HepG2 (cell line): Measurements from ENCODE around the gene INHBC. TPM values are rescaled to one million over a fixed set of nuclear protein-coding genes. Genes with fewer than 3 reads are reported as not detected.

Source experiments
- AKAP8 ChIP-seq: sonication (generic); formaldehyde crosslinking; IDR thresholded peaks from 2 replicates; pipeline ENCODE4 v1.5.1; 2020; ENCODE audit warnings: mild to moderate bottlenecking, missing genetic modification reagents
- CBFB ChIP-seq: sonication (generic); formaldehyde crosslinking; IDR thresholded peaks from 2 replicates; pipeline ENCODE4 v1.4.0; 2020; ENCODE audit warnings: missing genetic modification reagents
- FOXA3 ChIP-seq: IDR thresholded peaks from 2 replicates; pipeline ENCODE4 v1.6.1; 2016; ENCODE audit warnings: missing genetic modification reagents, missing compliant biosample characterization
- HNRNPL ChIP-seq: fragments of 200-400 bp; formaldehyde crosslinking; IDR thresholded peaks from 2 replicates; pipeline ENCODE4 v1.6.1; 2017; ENCODE audit warnings: mild to moderate bottlenecking, low read depth, low read length
- HOXA7 ChIP-seq: sonication (generic); formaldehyde crosslinking; IDR thresholded peaks from 2 replicates; pipeline ENCODE4 v1.8.1; 2022; ENCODE audit warnings: mild to moderate bottlenecking, missing genetic modification reagents, moderate library complexity
- KLF9 ChIP-seq: IDR thresholded peaks from 2 replicates; pipeline ENCODE4 v1.6.1; 2016; ENCODE audit warnings: low read depth
- MED8 ChIP-seq: sonication (generic); formaldehyde crosslinking; IDR thresholded peaks from 2 replicates; pipeline ENCODE4 v1.8.1; 2023; ENCODE audit warnings: mild to moderate bottlenecking, missing genetic modification reagents; ENCODE audit not compliant: insufficient replicate concordance
- NFKB2 ChIP-seq: sonication (generic); formaldehyde crosslinking; IDR thresholded peaks from 2 replicates; pipeline ENCODE4 v1.4.0; 2020; ENCODE audit warnings: missing genetic modification reagents, borderline replicate concordance
- POGZ ChIP-seq: sonication (generic); formaldehyde crosslinking; IDR thresholded peaks from 2 replicates; pipeline ENCODE4 v1.4.0; 2020; ENCODE audit warnings: mild to moderate bottlenecking, missing genetic modification reagents
- RFXANK ChIP-seq: IDR thresholded peaks from 2 replicates; pipeline ENCODE4 v1.6.1; 2016
- SCMH1 ChIP-seq: sonication (generic); formaldehyde crosslinking; IDR thresholded peaks from 2 replicates; pipeline ENCODE4 v1.9.0; 2021; ENCODE audit warnings: missing genetic modification reagents, mild to moderate bottlenecking, borderline replicate concordance
- TBX2 ChIP-seq: sonication (generic); formaldehyde crosslinking; IDR thresholded peaks from 2 replicates; pipeline ENCODE4 v1.5.0; 2020; ENCODE audit warnings: missing genetic modification reagents, mild to moderate bottlenecking, borderline replicate concordance
- ZBTB21 ChIP-seq: sonication (generic); formaldehyde crosslinking; IDR thresholded peaks from 2 replicates; pipeline ENCODE4 v1.4.0; 2020; ENCODE audit warnings: missing genetic modification reagents
- ZFP36L2 ChIP-seq: sonication (generic); formaldehyde crosslinking; IDR thresholded peaks from 2 replicates; pipeline ENCODE4 v1.4.0; 2020; ENCODE audit warnings: missing genetic modification reagents
- ZMYM2 ChIP-seq: sonication (generic); formaldehyde crosslinking; IDR thresholded peaks from 2 replicates; pipeline ENCODE4 v1.8.0; 2022; ENCODE audit warnings: mild to moderate bottlenecking, missing genetic modification reagents
- ZNF207 ChIP-seq: fragments of 450-650 bp; IDR thresholded peaks from 2 replicates; pipeline ENCODE4 v1.6.1; 2016; ENCODE audit warnings: antibody characterized with exemption, borderline replicate concordance
- ZNF24 ChIP-seq: fragments of 450-650 bp; IDR thresholded peaks from 2 replicates; pipeline ENCODE4 v1.6.1; 2017; ENCODE audit warnings: antibody characterized with exemption, mild to moderate bottlenecking
- ZNF550 ChIP-seq: sonication (generic); formaldehyde crosslinking; IDR thresholded peaks from 2 replicates; pipeline ENCODE4 v1.4.0; 2020; ENCODE audit warnings: mild to moderate bottlenecking, missing genetic modification reagents, borderline replicate concordance
- ZNF607 ChIP-seq: sonication (generic); formaldehyde crosslinking; IDR thresholded peaks from 2 replicates; pipeline ENCODE4 v1.5.1; 2020; ENCODE audit warnings: missing genetic modification reagents, mild to moderate bottlenecking, borderline replicate concordance
- ZNF749 ChIP-seq: sonication (generic); formaldehyde crosslinking; IDR thresholded peaks from 2 replicates; pipeline ENCODE4 v1.8.0; 2022; ENCODE audit warnings: mild to moderate bottlenecking, missing genetic modification reagents, moderate library complexity, borderline replicate concordance
- ZNF782 ChIP-seq: sonication (generic); formaldehyde crosslinking; IDR thresholded peaks from 2 replicates; pipeline ENCODE4 v1.4.0; 2020; ENCODE audit warnings: missing genetic modification reagents, mild to moderate bottlenecking, borderline replicate concordance
- ZNF816 ChIP-seq: sonication (generic); formaldehyde crosslinking; IDR thresholded peaks from 2 replicates; pipeline ENCODE4 v1.8.0; 2022; ENCODE audit warnings: missing genetic modification reagents, mild to moderate bottlenecking, borderline replicate concordance
- polyA plus RNA-seq, 8 experiments: library from polyadenylated mRNA; depleted of rRNA in 3 of 8; stranded (reverse) in 7 of 8; unstranded in 1 of 8; fragments of >200 nt; fragmentation: Illumina TruSeq in 4 of 8; extraction: Trizol in 4 of 8; gene quantifications; 2 replicates each; pipeline versions ENCODE4 v1.2.1 to v1.2.3, GENCODE V29; 2011 to 2016; ENCODE audit warnings: low read depth in 4 of 8, missing spikeins in 1 of 8, mixed read lengths in 1 of 8; ENCODE audit not compliant: insufficient read depth in 1 of 8
- total RNA-seq, 5 experiments: library from RNA; depleted of rRNA; stranded (reverse); fragments of >200 nt; fragmentation: Illumina TruSeq; extraction: Trizol; gene quantifications; 2 replicates each; pipeline ENCODE4 v1.2.3, GENCODE V29; 2016; ENCODE audit warnings: low read depth in 1 of 5
- TF ChIP-seq, protein P1 (sequence below): sonication (generic); formaldehyde crosslinking; IDR thresholded peaks from 2 replicates; pipeline ENCODE4 v1.4.0; 2020; ENCODE audit warnings: missing genetic modification reagents
- TF ChIP-seq, protein P2 (sequence below): sonication (generic); formaldehyde crosslinking; IDR thresholded peaks from 2 replicates; pipeline ENCODE4; 2020; ENCODE audit warnings: missing genetic modification reagents, mild to moderate bottlenecking, borderline replicate concordance

INHBC gene
- total and polyA plus RNA-seq, 2 of the 13 experiments (the other 11 are each of a cell fraction or from before 2014, with no cell fraction given), result 1.8 to 13.8 TPM

DNA sequence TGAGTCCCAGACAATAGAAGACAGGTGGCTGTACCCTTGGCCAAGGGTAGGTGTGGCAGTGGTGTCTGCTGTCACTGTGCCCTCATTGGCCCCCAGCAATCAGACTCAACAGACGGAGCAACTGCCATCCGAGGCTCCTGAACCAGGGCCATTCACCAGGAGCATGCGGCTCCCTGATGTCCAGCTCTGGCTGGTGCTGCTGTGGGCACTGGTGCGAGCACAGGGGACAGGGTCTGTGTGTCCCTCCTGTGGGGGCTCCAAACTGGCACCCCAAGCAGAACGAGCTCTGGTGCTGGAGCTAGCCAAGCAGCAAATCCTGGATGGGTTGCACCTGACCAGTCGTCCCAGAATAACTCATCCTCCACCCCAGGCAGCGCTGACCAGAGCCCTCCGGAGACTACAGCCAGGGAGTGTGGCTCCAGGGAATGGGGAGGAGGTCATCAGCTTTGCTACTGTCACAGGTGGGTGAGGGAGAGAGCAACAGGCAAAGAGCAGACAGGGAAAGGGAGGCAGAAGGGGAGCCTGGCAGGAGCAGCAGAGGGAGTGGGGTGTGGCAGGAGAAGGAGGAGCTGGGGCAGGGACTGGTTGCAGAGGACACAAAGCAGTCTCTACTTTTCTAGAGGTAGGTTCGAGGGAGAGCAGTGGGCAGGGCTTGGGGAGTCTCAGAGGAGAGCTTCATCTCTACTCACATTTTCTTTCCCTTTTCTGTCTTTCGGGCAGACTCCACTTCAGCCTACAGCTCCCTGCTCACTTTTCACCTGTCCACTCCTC is 21.0 kb downstream of the INHBC start (continued):
- TF ChIP-seq HNRNPL, result 0 out of 2 replicates have a peak, but pooled peaks have one; percentile 0
- TF ChIP-seq HOXA7, result no peak
- TF ChIP-seq ZFP36L2, result no peak
- no peak for TF ChIP-seq ZNF816 (CRISPR knock-in tag)
- no peak for TF ChIP-seq RFXANK (CRISPR knock-in tag)
- TF ChIP-seq, protein P1, sequence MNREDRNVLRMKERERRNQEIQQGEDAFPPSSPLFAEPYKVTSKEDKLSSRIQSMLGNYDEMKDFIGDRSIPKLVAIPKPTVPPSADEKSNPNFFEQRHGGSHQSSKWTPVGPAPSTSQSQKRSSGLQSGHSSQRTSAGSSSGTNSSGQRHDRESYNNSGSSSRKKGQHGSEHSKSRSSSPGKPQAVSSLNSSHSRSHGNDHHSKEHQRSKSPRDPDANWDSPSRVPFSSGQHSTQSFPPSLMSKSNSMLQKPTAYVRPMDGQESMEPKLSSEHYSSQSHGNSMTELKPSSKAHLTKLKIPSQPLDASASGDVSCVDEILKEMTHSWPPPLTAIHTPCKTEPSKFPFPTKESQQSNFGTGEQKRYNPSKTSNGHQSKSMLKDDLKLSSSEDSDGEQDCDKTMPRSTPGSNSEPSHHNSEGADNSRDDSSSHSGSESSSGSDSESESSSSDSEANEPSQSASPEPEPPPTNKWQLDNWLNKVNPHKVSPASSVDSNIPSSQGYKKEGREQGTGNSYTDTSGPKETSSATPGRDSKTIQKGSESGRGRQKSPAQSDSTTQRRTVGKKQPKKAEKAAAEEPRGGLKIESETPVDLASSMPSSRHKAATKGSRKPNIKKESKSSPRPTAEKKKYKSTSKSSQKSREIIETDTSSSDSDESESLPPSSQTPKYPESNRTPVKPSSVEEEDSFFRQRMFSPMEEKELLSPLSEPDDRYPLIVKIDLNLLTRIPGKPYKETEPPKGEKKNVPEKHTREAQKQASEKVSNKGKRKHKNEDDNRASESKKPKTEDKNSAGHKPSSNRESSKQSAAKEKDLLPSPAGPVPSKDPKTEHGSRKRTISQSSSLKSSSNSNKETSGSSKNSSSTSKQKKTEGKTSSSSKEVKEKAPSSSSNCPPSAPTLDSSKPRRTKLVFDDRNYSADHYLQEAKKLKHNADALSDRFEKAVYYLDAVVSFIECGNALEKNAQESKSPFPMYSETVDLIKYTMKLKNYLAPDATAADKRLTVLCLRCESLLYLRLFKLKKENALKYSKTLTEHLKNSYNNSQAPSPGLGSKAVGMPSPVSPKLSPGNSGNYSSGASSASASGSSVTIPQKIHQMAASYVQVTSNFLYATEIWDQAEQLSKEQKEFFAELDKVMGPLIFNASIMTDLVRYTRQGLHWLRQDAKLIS (CRISPR knock-in tag), result no peak
- TF ChIP-seq KLF9, result no peak
- TF ChIP-seq NFKB2 (CRISPR knock-in tag), result peak; percentile 12; the same call in 1 of the 2 replicates
- TF ChIP-seq ZMYM2 (CRISPR knock-in tag), result no peak
- no peak for TF ChIP-seq ZNF207
- TF ChIP-seq MED8, result no peak
- no peak for TF ChIP-seq AKAP8 (CRISPR knock-in tag)
- no peak for TF ChIP-seq ZNF749 (CRISPR knock-in tag)
- TF ChIP-seq ZNF550 (CRISPR knock-in tag), result 0 out of 2 replicates have a peak, but pooled peaks have one; percentile 53
- peak; percentile 65; the same call in 1 of the 2 replicates for TF ChIP-seq ZNF607
- no peak for TF ChIP-seq FOXA3 (CRISPR knock-in tag)
- TF ChIP-seq, protein P2, sequence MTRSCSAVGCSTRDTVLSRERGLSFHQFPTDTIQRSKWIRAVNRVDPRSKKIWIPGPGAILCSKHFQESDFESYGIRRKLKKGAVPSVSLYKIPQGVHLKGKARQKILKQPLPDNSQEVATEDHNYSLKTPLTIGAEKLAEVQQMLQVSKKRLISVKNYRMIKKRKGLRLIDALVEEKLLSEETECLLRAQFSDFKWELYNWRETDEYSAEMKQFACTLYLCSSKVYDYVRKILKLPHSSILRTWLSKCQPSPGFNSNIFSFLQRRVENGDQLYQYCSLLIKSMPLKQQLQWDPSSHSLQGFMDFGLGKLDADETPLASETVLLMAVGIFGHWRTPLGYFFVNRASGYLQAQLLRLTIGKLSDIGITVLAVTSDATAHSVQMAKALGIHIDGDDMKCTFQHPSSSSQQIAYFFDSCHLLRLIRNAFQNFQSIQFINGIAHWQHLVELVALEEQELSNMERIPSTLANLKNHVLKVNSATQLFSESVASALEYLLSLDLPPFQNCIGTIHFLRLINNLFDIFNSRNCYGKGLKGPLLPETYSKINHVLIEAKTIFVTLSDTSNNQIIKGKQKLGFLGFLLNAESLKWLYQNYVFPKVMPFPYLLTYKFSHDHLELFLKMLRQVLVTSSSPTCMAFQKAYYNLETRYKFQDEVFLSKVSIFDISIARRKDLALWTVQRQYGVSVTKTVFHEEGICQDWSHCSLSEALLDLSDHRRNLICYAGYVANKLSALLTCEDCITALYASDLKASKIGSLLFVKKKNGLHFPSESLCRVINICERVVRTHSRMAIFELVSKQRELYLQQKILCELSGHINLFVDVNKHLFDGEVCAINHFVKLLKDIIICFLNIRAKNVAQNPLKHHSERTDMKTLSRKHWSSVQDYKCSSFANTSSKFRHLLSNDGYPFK (CRISPR knock-in tag), result no peak
- TF ChIP-seq POGZ (CRISPR knock-in tag), result no peak
- no peak for TF ChIP-seq ZBTB21 (CRISPR knock-in tag)
- TF ChIP-seq TBX2 (CRISPR knock-in tag), result no peak
- no peak for TF ChIP-seq SCMH1 (CRISPR knock-in tag)
- TF ChIP-seq CBFB, result no peak
- no peak; the same call in 1 of the 2 replicates for TF ChIP-seq ZNF782 (CRISPR knock-in tag)
- no peak for TF ChIP-seq ZNF24
